ENCODE data around the gene RNF146. TPM values are rescaled to one million over a fixed set of nuclear protein-coding genes. Genes with fewer than 3 reads are reported as not detected.
"Not testable (repeated sequence)": the region's sequence is repeated elsewhere in the genome, so short reads cannot be mapped to it uniquely, and the experiment has no call there.

Gene RNF146
- total and polyA plus RNA-seq, 4 donors, result 11.5 to 32.7 (median 15.9) TPM

DNA sequence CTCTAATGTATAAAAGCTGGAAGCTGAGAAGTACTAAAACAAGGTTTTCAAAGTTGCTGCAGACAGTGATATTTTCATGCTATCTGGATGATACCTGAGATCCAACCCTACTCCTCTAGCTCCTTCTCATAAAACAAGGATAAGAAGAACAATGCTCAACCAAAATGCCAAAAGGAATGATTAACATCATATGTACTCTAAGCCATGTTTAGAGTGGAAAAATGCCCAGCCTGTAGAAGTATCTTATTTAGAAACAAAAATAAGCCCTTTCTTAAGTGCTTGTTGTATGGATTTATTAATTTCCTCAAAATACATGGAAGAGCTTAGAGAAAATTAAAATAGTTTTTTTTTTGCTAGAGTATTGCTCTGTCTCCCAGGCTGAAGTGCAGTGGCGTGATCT is 53.0 kb downstream of the RNF146 start (continued):
- TF ChIP-seq, protein P1, sequence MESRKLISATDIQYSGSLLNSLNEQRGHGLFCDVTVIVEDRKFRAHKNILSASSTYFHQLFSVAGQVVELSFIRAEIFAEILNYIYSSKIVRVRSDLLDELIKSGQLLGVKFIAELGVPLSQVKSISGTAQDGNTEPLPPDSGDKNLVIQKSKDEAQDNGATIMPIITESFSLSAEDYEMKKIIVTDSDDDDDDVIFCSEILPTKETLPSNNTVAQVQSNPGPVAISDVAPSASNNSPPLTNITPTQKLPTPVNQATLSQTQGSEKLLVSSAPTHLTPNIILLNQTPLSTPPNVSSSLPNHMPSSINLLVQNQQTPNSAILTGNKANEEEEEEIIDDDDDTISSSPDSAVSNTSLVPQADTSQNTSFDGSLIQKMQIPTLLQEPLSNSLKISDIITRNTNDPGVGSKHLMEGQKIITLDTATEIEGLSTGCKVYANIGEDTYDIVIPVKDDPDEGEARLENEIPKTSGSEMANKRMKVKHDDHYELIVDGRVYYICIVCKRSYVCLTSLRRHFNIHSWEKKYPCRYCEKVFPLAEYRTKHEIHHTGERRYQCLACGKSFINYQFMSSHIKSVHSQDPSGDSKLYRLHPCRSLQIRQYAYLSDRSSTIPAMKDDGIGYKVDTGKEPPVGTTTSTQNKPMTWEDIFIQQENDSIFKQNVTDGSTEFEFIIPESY (IDR thresholded peaks at IDR 0.05), result no peak
- no peak for TF ChIP-seq FOXA2 (IDR thresholded peaks at IDR 0.05)
- no peak for TF ChIP-seq SP1 (IDR thresholded peaks at IDR 0.05)
- no peak for TF ChIP-seq YY1 (IDR thresholded peaks at IDR 0.05)
- TF ChIP-seq, protein P2, sequence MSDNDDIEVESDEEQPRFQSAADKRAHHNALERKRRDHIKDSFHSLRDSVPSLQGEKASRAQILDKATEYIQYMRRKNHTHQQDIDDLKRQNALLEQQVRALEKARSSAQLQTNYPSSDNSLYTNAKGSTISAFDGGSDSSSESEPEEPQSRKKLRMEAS (IDR thresholded peaks at IDR 0.05), result no peak
- no peak for TF ChIP-seq HNF4A (conservative IDR thresholded peaks at IDR 0.05)

DNA sequence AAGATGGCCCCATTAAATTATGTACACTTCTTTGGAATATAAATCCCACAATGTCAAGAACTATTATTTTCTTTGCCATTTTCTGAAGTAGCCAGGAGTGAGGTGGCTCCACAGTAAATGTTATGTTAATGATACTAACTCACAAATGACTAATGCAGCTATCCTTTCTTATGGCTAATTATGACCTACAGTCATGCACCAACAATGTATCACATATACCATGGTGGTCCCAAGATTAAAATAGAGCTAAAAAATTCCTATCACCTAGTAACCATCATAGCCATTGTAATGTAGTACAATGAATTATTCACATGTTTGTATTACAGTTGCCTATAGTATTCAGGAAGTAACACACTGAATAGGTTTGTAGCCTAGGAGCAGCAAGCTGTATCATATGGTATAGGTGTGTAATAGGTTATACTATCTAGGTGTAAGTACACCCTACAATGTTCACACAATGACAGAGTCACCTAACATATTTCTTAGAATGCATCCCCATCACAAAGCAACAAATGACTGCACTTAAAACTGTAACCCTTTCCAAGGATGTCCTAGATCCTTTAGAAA is 61.5 kb downstream of the RNF146 start:
- DNase-seq (ENCODE audit: low spot score), result no peak
- Histone ChIP-seq H3K4me3 (ENCODE audit: low read depth in 1 of 3, low read length in 3 of 3) (no peak overlapping the region), H3K4me1 (ENCODE audit: control insufficient read depth in 4 of 4, insufficient read depth in 4 of 4, low read length in 3 of 4) (no peaks in the 10 kb centered on the region), H3K9me3 (ENCODE audit: control insufficient read depth in 4 of 4, low read length in 3 of 4) (no peaks in the 10 kb centered on the region), H3K27me3 (ENCODE audit: control insufficient read depth in 4 of 4, insufficient read depth in 4 of 4, low read length in 3 of 4) (no peaks in the 10 kb centered on the region), H3K27ac (ENCODE audit: low read depth in 1 of 2, low read length in 2 of 2) (no peak overlapping the region), H3K36me3 (ENCODE audit: control insufficient read depth in 4 of 4, insufficient read depth in 3 of 4, low read depth in 1 of 4, low read length in 3 of 4) (peaks cover 3 to 20% (median 10%) of the 10 kb centered on the region in 4 donors), H3K9ac (ENCODE audit: low read depth in 1 of 2, low read length in 2 of 2) (no peak overlapping the region)
- no peak for TF ChIP-seq RAD21 (IDR thresholded peaks at IDR 0.05)
- TF ChIP-seq SP1 (IDR thresholded peaks at IDR 0.05), result no peak
- TF ChIP-seq, protein P1 (IDR thresholded peaks at IDR 0.05), result no peak
- TF ChIP-seq HNF4A (conservative IDR thresholded peaks at IDR 0.05), result no peak
- no peak for TF ChIP-seq HNF4G (IDR thresholded peaks at IDR 0.05)
- no peak for TF ChIP-seq YY1 (IDR thresholded peaks at IDR 0.05)

DNA sequence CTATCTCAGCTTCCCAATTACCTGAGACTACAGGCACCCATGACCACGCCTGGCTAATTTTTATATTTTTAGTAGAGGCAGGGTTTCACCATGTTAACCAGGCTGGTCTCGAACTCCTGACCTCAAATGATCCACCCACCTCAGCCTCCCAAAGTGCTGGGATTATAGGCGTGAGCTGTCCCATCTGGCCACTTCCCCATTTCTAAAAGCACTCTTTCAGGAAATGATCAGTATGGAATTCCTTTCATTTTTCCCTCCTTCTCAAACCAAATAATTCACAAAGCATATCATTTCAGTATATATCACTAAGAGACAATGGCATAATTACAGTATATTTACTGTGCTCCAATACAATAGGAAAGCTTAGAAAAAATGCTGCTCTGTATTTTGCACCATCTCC is 64.6 kb downstream of the RNF146 start:
- H3K9ac ChIP-seq (ENCODE audit: low read depth in 1 of 2, low read length in 2 of 2); H3K4me1 ChIP-seq (ENCODE audit: control insufficient read depth in 4 of 4, insufficient read depth in 4 of 4, low read length in 3 of 4); H3K4me3 ChIP-seq (ENCODE audit: low read depth in 1 of 3, low read length in 3 of 3); H3K27ac ChIP-seq (ENCODE audit: low read depth in 1 of 2, low read length in 2 of 2); H3K27me3 ChIP-seq (ENCODE audit: control insufficient read depth in 4 of 4, insufficient read depth in 4 of 4, low read length in 3 of 4); H3K36me3 ChIP-seq (ENCODE audit: control insufficient read depth in 4 of 4, insufficient read depth in 3 of 4, low read depth in 1 of 4, low read length in 3 of 4); DNase-seq (ENCODE audit: low spot score); H3K9me3 ChIP-seq (ENCODE audit: control insufficient read depth in 4 of 4, low read length in 3 of 4): not testable (repeated sequence)
- 79% methylated on average over 3 of the region's 3 CpGs for WGBS

DNA sequence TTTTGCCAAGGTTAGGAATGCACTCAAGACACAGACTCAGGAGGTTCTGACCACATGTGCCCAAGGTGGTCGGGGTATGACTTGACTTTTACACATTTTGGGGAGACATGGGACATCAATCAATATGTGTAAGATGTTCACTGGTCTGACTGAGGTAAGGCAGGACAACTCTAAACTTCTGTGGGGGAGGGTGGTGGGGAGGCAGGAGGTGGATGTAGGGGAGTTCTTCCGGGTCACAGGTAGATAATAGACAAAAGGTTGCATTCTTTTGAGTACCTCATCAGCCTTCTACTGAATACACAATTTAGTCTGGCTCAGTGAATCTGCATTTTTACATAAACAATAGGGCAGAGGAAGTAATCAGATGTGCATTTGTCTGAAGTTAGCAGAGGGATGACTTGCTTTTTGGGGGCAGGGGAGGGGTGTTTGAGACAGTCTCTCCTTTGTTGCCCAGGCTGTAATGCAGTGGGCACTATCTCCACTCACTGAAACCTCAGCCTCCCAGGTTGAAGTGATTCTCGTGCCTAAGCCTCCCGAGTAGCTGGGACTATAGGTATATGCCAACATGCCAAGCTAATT is 65.8 kb downstream of the RNF146 start:
- H3K27ac ChIP-seq (ENCODE audit: low read depth in 1 of 2, low read length in 2 of 2), result no peak overlapping the region
- H3K9ac ChIP-seq (ENCODE audit: low read depth in 1 of 2, low read length in 2 of 2), result no peak overlapping the region
- H3K27me3 ChIP-seq (ENCODE audit: control insufficient read depth in 4 of 4, insufficient read depth in 4 of 4, low read length in 3 of 4), result no peaks in the 10 kb centered on the region
- H3K9me3 ChIP-seq (ENCODE audit: control insufficient read depth in 4 of 4, low read length in 3 of 4), result no peaks in the 10 kb centered on the region
- H3K4me3 ChIP-seq (ENCODE audit: low read depth in 1 of 3, low read length in 3 of 3), result no peak overlapping the region
- H3K4me1 ChIP-seq (ENCODE audit: control insufficient read depth in 4 of 4, insufficient read depth in 4 of 4, low read length in 3 of 4), result peaks cover 0 to 3% (median 0%) of the 10 kb centered on the region in 4 donors
- WGBS, result 72% methylated on average over 4 of the region's 4 CpGs
- peaks cover 0 to 5% (median 0%) of the 10 kb centered on the region in 4 donors for H3K36me3 ChIP-seq (ENCODE audit: control insufficient read depth in 4 of 4, insufficient read depth in 3 of 4, low read depth in 1 of 4, low read length in 3 of 4)
- no peak for DNase-seq (ENCODE audit: low spot score)
- TF ChIP-seq, protein P1 (IDR thresholded peaks at IDR 0.05), result no peak
- no peak for TF ChIP-seq EGR1 (IDR thresholded peaks at IDR 0.05; ENCODE audit: low read depth in 2 of 2)
- no peak for TF ChIP-seq HNF4G (IDR thresholded peaks at IDR 0.05)
- TF ChIP-seq JUND (IDR thresholded peaks at IDR 0.05), result no peak
- no peak for TF ChIP-seq YY1 (IDR thresholded peaks at IDR 0.05)
- TF ChIP-seq, protein P3, sequence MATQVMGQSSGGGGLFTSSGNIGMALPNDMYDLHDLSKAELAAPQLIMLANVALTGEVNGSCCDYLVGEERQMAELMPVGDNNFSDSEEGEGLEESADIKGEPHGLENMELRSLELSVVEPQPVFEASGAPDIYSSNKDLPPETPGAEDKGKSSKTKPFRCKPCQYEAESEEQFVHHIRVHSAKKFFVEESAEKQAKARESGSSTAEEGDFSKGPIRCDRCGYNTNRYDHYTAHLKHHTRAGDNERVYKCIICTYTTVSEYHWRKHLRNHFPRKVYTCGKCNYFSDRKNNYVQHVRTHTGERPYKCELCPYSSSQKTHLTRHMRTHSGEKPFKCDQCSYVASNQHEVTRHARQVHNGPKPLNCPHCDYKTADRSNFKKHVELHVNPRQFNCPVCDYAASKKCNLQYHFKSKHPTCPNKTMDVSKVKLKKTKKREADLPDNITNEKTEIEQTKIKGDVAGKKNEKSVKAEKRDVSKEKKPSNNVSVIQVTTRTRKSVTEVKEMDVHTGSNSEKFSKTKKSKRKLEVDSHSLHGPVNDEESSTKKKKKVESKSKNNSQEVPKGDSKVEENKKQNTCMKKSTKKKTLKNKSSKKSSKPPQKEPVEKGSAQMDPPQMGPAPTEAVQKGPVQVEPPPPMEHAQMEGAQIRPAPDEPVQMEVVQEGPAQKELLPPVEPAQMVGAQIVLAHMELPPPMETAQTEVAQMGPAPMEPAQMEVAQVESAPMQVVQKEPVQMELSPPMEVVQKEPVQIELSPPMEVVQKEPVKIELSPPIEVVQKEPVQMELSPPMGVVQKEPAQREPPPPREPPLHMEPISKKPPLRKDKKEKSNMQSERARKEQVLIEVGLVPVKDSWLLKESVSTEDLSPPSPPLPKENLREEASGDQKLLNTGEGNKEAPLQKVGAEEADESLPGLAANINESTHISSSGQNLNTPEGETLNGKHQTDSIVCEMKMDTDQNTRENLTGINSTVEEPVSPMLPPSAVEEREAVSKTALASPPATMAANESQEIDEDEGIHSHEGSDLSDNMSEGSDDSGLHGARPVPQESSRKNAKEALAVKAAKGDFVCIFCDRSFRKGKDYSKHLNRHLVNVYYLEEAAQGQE (IDR thresholded peaks at IDR 0.05), result no peak
- TF ChIP-seq FOXA1 (IDR thresholded peaks at IDR 0.05), result no peak
- no peak for TF ChIP-seq SP1 (IDR thresholded peaks at IDR 0.05)
- no peak for TF ChIP-seq GABPA (IDR thresholded peaks at IDR 0.05 in 1 of 2, conservative IDR thresholded peaks at IDR 0.05 in 1 of 2)
- TF ChIP-seq, protein P4, sequence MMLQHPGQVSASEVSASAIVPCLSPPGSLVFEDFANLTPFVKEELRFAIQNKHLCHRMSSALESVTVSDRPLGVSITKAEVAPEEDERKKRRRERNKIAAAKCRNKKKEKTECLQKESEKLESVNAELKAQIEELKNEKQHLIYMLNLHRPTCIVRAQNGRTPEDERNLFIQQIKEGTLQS (IDR thresholded peaks at IDR 0.05), result no peak
- no peak for TF ChIP-seq FOXA2 (IDR thresholded peaks at IDR 0.05)

All from liver (tissue), 9 donors.